ENCODE results near the gene NPHP3.

- TF ChIP-seq CTCF (IDR thresholded peaks at IDR 0.05; ENCODE audit: insufficient read depth, low read depth, low read length) (no peak), EZH2 (IDR thresholded peaks at IDR 0.05; ENCODE audit: insufficient read depth, low read length) (no peak)
Observed at GRCh38 chr3:132652640-132653270, 69.5 kb downstream of the NPHP3 start.

Data from astrocyte (in vitro differentiated cells and primary cell).